ENCODE data around the gene NTN1.

NTN1 gene

GRCh38 chr17:9200699-9201359, 179.5 kb downstream of the NTN1 start:
- no peak for DNase-seq

GRCh38 chr17:9202532-9202931, 181.2 kb downstream of the NTN1 start:
- DNase-seq, result no peak

- DNase-seq, result no peak
These were observed 182.6 kb downstream of the NTN1 start for GRCh38 chr17:9203771-9204425.

- DNase-seq, result no peak
These were observed 183.5 kb downstream of the NTN1 start for GRCh38 chr17:9204637-9205329.

- no peak for DNase-seq
These were observed 184.5 kb downstream of the NTN1 start for GRCh38 chr17:9205520-9206409.

- DNase-seq, result no peak
These were observed 185.0 kb downstream of the NTN1 start for GRCh38 chr17:9206410-9206703.

GRCh38 chr17:9206741-9207332, 185.5 kb downstream of the NTN1 start:
- no peak for DNase-seq

GRCh38 chr17:9208381-9209105, 187.2 kb downstream of the NTN1 start:
- DNase-seq, result no peak

- DNase-seq, result no peak
These were observed 188.0 kb downstream of the NTN1 start for GRCh38 chr17:9209347-9209746.

- no peak for DNase-seq
These were observed 188.6 kb downstream of the NTN1 start for GRCh38 chr17:9209781-9210370.

- DNase-seq, result no peak
These were observed 189.9 kb downstream of the NTN1 start for GRCh38 chr17:9211133-9211765.

- DNase-seq, result no peak
These were observed 191.3 kb downstream of the NTN1 start for GRCh38 chr17:9212376-9213302.

GRCh38 chr17:9213303-9213640, 192.0 kb downstream of the NTN1 start:
- DNase-seq, result no peak

- no peak for DNase-seq
These were observed 194.2 kb downstream of the NTN1 start for GRCh38 chr17:9215465-9215864.

- no peak for DNase-seq
These were observed 196.1 kb downstream of the NTN1 start for GRCh38 chr17:9217151-9218056.

GRCh38 chr17:9218064-9218635, 196.8 kb downstream of the NTN1 start:
- DNase-seq, result no peak

- no peak for DNase-seq
These were observed 197.6 kb downstream of the NTN1 start for GRCh38 chr17:9218911-9219310.

GRCh38 chr17:9219631-9220397, 198.5 kb downstream of the NTN1 start:
- no peak for DNase-seq
